WTC11 (cell line): ENCODE data around the gene SIGLEC12. TPM values are rescaled to one million over a fixed set of nuclear protein-coding genes. Genes with fewer than 3 reads are reported as not detected.

Experiments
- ATAC-seq: fragments of 200-7000 bp; cut with Tn5 transposase; 2 replicates; pipeline ENCODE4 v1.10.0; 2021; ENCODE audit warnings: mild to moderate bottlenecking, moderate library complexity
- CTCF ChIA-PET: fragments of 300-600 bp; sonication (Branson Sonifier 250); formaldehyde crosslinking; loops from one replicate; lab custom pipeline; 2021; ENCODE audit warnings: antibody characterized with exemption; lab: Charles Lee
- POLR2A ChIA-PET: fragments of 350-600 bp; sonication (Branson Sonifier 250); formaldehyde crosslinking; loops from one replicate; lab custom pipeline; 2021; ENCODE audit warnings: antibody characterized with exemption; lab: Charles Lee
- DNase-seq: peaks from one replicate; pipeline ENCODE4 v3.0.0; 2021; ENCODE audit warnings: low spot score
- H3K27ac Mint-ChIP-seq: 2 replicates; pipeline ENCODE4 v1.8.0; 2021; ENCODE audit warnings: mixed read lengths
- H3K27me3 Mint-ChIP-seq: 2 replicates; pipeline ENCODE4 v1.8.0; 2021; ENCODE audit warnings: low read depth, mild to moderate bottlenecking, moderate library complexity, mixed read lengths
- H3K36me3 Mint-ChIP-seq: 2 replicates; pipeline ENCODE4 v1.8.0; 2021; ENCODE audit warnings: mixed read lengths
- H3K4me1 Mint-ChIP-seq: 2 replicates; pipeline ENCODE4 v1.8.0; 2022; ENCODE audit warnings: mixed read lengths
- H3K4me3 Mint-ChIP-seq: 2 replicates; pipeline ENCODE4 v1.8.0; 2021; ENCODE audit warnings: mild to moderate bottlenecking, moderate library complexity, mixed read lengths
- H3K9me3 Mint-ChIP-seq: 2 replicates; pipeline ENCODE4 v1.8.0; 2021; ENCODE audit warnings: mixed read lengths
- ATF1 ChIP-seq: sonication (generic); formaldehyde crosslinking; IDR thresholded peaks from 2 replicates; pipeline ENCODE4 v1.8.1; 2023; ENCODE audit warnings: mild to moderate bottlenecking, moderate library complexity, missing genetic modification reagents
- ATF3 ChIP-seq: sonication (generic); formaldehyde crosslinking; conservative IDR thresholded peaks from 2 replicates; pipeline ENCODE4 v1.8.1; 2022; ENCODE audit warnings: mild to moderate bottlenecking, missing genetic modification reagents
- CBFB ChIP-seq: sonication (generic); formaldehyde crosslinking; IDR thresholded peaks from 2 replicates; pipeline ENCODE4 v1.8.1; 2022; ENCODE audit warnings: mild to moderate bottlenecking, low read depth, missing genetic modification reagents
- CTCF ChIP-seq: fragments of 200-600 bp; IDR thresholded peaks from 2 replicates; pipeline ENCODE4 v1.8.0; 2022; ENCODE audit warnings: antibody characterized with exemption
- E2F1 ChIP-seq: sonication (generic); formaldehyde crosslinking; IDR thresholded peaks from 2 replicates; pipeline ENCODE4 v1.8.0; 2022; ENCODE audit warnings: mild to moderate bottlenecking, missing genetic modification reagents
- E2F4 ChIP-seq: sonication (generic); formaldehyde crosslinking; IDR thresholded peaks from 2 replicates; pipeline ENCODE4 v1.8.1; 2022; ENCODE audit warnings: low read depth, mild to moderate bottlenecking, moderate library complexity, missing genetic modification reagents, borderline replicate concordance
- ELF4 ChIP-seq: sonication (generic); formaldehyde crosslinking; IDR thresholded peaks from 2 replicates; pipeline ENCODE4 v1.8.1; 2022; ENCODE audit warnings: low read depth, mild to moderate bottlenecking, moderate library complexity, missing genetic modification reagents
- EMX1 ChIP-seq: fragments of 250-450 bp; sonication (Bioruptor Pico); IDR thresholded peaks from 2 replicates; pipeline ENCODE4 v1.8.0; 2021; ENCODE audit warnings: mild to moderate bottlenecking
- GTF2I ChIP-seq: fragments of 250-450 bp; sonication (Bioruptor Pico); conservative IDR thresholded peaks from 2 replicates; pipeline ENCODE4 v1.4.0; 2021; ENCODE audit warnings: mild to moderate bottlenecking
- NFATC4 ChIP-seq: fragments of 250-450 bp; sonication (Bioruptor Pico); IDR thresholded peaks from 2 replicates; pipeline ENCODE4 v1.9.0; 2021; ENCODE audit warnings: mild to moderate bottlenecking
- NR1H2 ChIP-seq: sonication (generic); formaldehyde crosslinking; IDR thresholded peaks from 2 replicates; pipeline ENCODE4 v1.9.0; 2021; ENCODE audit warnings: mild to moderate bottlenecking, moderate library complexity, missing genetic modification reagents
- NR2C2 ChIP-seq: sonication (generic); formaldehyde crosslinking; IDR thresholded peaks from 2 replicates; pipeline ENCODE4 v1.8.0; 2022; ENCODE audit warnings: mild to moderate bottlenecking, missing genetic modification reagents
- SP1 ChIP-seq: sonication (generic); formaldehyde crosslinking; conservative IDR thresholded peaks from 2 replicates; pipeline ENCODE4 v1.8.1; 2022; ENCODE audit warnings: missing genetic modification reagents
- TCF7 ChIP-seq: sonication (generic); formaldehyde crosslinking; IDR thresholded peaks from 2 replicates; pipeline ENCODE4 v1.8.0; 2022; ENCODE audit warnings: mild to moderate bottlenecking, low read depth, missing genetic modification reagents, moderate library complexity
- USF2 ChIP-seq: sonication (generic); formaldehyde crosslinking; IDR thresholded peaks from 2 replicates; pipeline ENCODE4 v1.8.1; 2023; ENCODE audit warnings: mild to moderate bottlenecking, missing genetic modification reagents, moderate library complexity
- ZBTB43 ChIP-seq: sonication (generic); formaldehyde crosslinking; IDR thresholded peaks from 2 replicates; pipeline ENCODE4 v1.8.1; 2023; ENCODE audit warnings: mild to moderate bottlenecking, missing genetic modification reagents
- ZNF232 ChIP-seq: sonication (generic); formaldehyde crosslinking; IDR thresholded peaks from 2 replicates; pipeline ENCODE4 v1.8.0; 2022; ENCODE audit warnings: mild to moderate bottlenecking, missing genetic modification reagents
- ZNF281 ChIP-seq: sonication (generic); formaldehyde crosslinking; IDR thresholded peaks from 2 replicates; pipeline ENCODE4 v1.8.0; 2023; ENCODE audit warnings: mild to moderate bottlenecking, missing genetic modification reagents
- ZNF317 ChIP-seq: sonication (generic); formaldehyde crosslinking; IDR thresholded peaks from 2 replicates; pipeline ENCODE4 v1.8.1; 2023; ENCODE audit warnings: low read depth, mild to moderate bottlenecking, moderate library complexity, missing genetic modification reagents, borderline replicate concordance
- ZNF423 ChIP-seq: fragments of 250-450 bp; sonication (Bioruptor Pico); IDR thresholded peaks from 2 replicates; pipeline ENCODE4 v2.1.2; 2022; ENCODE audit warnings: mild to moderate bottlenecking, moderate library complexity
- ZNF671 ChIP-seq: fragments of 250-450 bp; sonication (Bioruptor Pico); IDR thresholded peaks from 2 replicates; pipeline ENCODE4 v1.8.0; 2021; ENCODE audit warnings: mild to moderate bottlenecking
- ZSCAN18 ChIP-seq: fragments of 250-450 bp; sonication (Bioruptor Pico); IDR thresholded peaks from 2 replicates; pipeline ENCODE4 v2.1.2; 2022; ENCODE audit warnings: mild to moderate bottlenecking, moderate library complexity
- total RNA-seq: library from RNA; stranded (reverse); gene quantifications from 3 replicates; pipeline ENCODE4 v1.2.3, GENCODE V29; 2021

SIGLEC12 gene
- total RNA-seq, 1 experiment from 2014 or later = not detected

- ChIA-PET POLR2A (interaction anchor here (0.7 kb wide), 1 partner anchor 26 kb away, joined by 7 read pairs; no protein-coding TSS in a partner anchor), CTCF (interaction anchor here (0.7 to 1.7 kb wide), 5 partner anchors 10 to 310 kb away, joined by 3 to 8 read pairs (median 6); no protein-coding TSS in a partner anchor)
- DNase-seq (no peak), ATAC-seq (no peak)
- H3K4me1 Mint-ChIP-seq = 0 out of 2 replicates have a peak, but pooled peaks cover 2% of the 10 kb centered on the region
- H3K9me3 Mint-ChIP-seq = peaks cover 4% of the 10 kb centered on the region; the same call in 1 of the 2 replicates
- TF ChIP-seq ELF4 (CRISPR knock-in tag) = no peak
- TF ChIP-seq EMX1 (CRISPR knock-in tag) = no peak
- no peak for TF ChIP-seq ZNF281 (CRISPR knock-in tag)
- TF ChIP-seq USF2 (CRISPR knock-in tag) = no peak
- TF ChIP-seq GTF2I (CRISPR knock-in tag) = no peak
- no peak for TF ChIP-seq NR1H2 (CRISPR knock-in tag)
- TF ChIP-seq ZNF317 (CRISPR knock-in tag) = no peak
- no peak for TF ChIP-seq ZNF671
- no peak for TF ChIP-seq CTCF
- TF ChIP-seq ZSCAN18 = no peak
- TF ChIP-seq NFATC4 (CRISPR knock-in tag) = no peak
- no peak for TF ChIP-seq SP1 (CRISPR knock-in tag)
- no peak for TF ChIP-seq ATF1 (CRISPR knock-in tag)
- TF ChIP-seq ZBTB43 (CRISPR knock-in tag) = no peak
- no peak overlapping the region for H3K27ac Mint-ChIP-seq
- H3K4me3 Mint-ChIP-seq = no peak overlapping the region
- H3K36me3 Mint-ChIP-seq = no peaks in the 10 kb centered on the region
- peaks cover 47% of the 10 kb centered on the region for H3K27me3 Mint-ChIP-seq
These were observed 38.9 kb downstream of the SIGLEC12 start for GRCh38 chr19:51462681-51463080.

GRCh38 chr19:51462276-51462675 is 39.3 kb downstream of the SIGLEC12 start:
- peaks cover 4% of the 10 kb centered on the region; the same call in 1 of the 2 replicates for H3K9me3 Mint-ChIP-seq
- ChIA-PET CTCF (interaction anchor here (1.0 to 1.7 kb wide), 2 partner anchors 41 to 195 kb away, joined by 6 to 8 read pairs; no protein-coding TSS in a partner anchor), POLR2A (no interaction called here)
- H3K27ac Mint-ChIP-seq = no peak overlapping the region
- peaks cover 43% of the 10 kb centered on the region for H3K27me3 Mint-ChIP-seq
- ATAC-seq (no peak), DNase-seq (no peak)
- H3K4me3 Mint-ChIP-seq = no peak overlapping the region
- no peaks in the 10 kb centered on the region for H3K36me3 Mint-ChIP-seq
- H3K4me1 Mint-ChIP-seq = 0 out of 2 replicates have a peak, but pooled peaks cover 2% of the 10 kb centered on the region
- TF ChIP-seq NR2C2 (no peak), ZNF232 (CRISPR knock-in tag) (no peak), ZNF423 (CRISPR knock-in tag) (no peak), E2F1 (CRISPR knock-in tag) (no peak), TCF7 (CRISPR knock-in tag) (no peak), ATF3 (CRISPR knock-in tag) (no peak), E2F4 (CRISPR knock-in tag) (no peak), CBFB (CRISPR knock-in tag) (no peak)
